ES-I3 (cell line): ENCODE measurements around the gene ANKRD33.

Source experiments
- H3K36me3 ChIP-seq: 2 replicates; pipeline ENCODE4 v1.6.1; 2013; ENCODE audit warnings: mild to moderate bottlenecking, low read length, control low read depth, moderate library complexity; ENCODE audit not compliant: insufficient read depth
- H3K4me1 ChIP-seq: 2 replicates; pipeline ENCODE4 v1.6.1; 2013; ENCODE audit warnings: mild to moderate bottlenecking, control low read depth, low read length; ENCODE audit not compliant: insufficient read depth
- H3K9ac ChIP-seq: 2 replicates; pipeline ENCODE4 v1.6.1; 2013; ENCODE audit warnings: low read depth, mild to moderate bottlenecking, low read length, moderate library complexity
- H3K9me3 ChIP-seq: 2 replicates; pipeline ENCODE4 v1.6.1; 2013; ENCODE audit warnings: mild to moderate bottlenecking, low read length, moderate library complexity; ENCODE audit not compliant: control insufficient read depth, insufficient read depth

ANKRD33 gene

GRCh38 chr12:51896236-51896635 lies 8.3 kb downstream of the ANKRD33 start:
- Histone ChIP-seq H3K9me3 (no peaks in the 10 kb centered on the region), H3K4me1 (peaks cover 2% of the 10 kb centered on the region; the same call in 1 of the 2 replicates), H3K36me3 (no peaks in the 10 kb centered on the region), H3K9ac (no peak overlapping the region)

GRCh38 chr12:51897181-51897580 lies 9.3 kb downstream of the ANKRD33 start:
- Histone ChIP-seq H3K9ac (no peak overlapping the region), H3K36me3 (no peaks in the 10 kb centered on the region), H3K9me3 (no peaks in the 10 kb centered on the region), H3K4me1 (peaks cover 2% of the 10 kb centered on the region; the same call in 1 of the 2 replicates)

GRCh38 chr12:51898506-51898905 lies 10.6 kb downstream of the ANKRD33 start:
- Histone ChIP-seq H3K9me3 (no peaks in the 10 kb centered on the region), H3K36me3 (no peaks in the 10 kb centered on the region), H3K4me1 (peaks cover 2% of the 10 kb centered on the region; the same call in 1 of the 2 replicates), H3K9ac (no peak overlapping the region)

GRCh38 chr12:51898937-51899336 lies 11.0 kb downstream of the ANKRD33 start:
- no peak overlapping the region for H3K9ac ChIP-seq
- no peaks in the 10 kb centered on the region for H3K36me3 ChIP-seq
- H3K4me1 ChIP-seq: peaks cover 2% of the 10 kb centered on the region; the same call in 1 of the 2 replicates
- H3K9me3 ChIP-seq: no peaks in the 10 kb centered on the region

GRCh38 chr12:51900323-51900889 lies 12.5 kb downstream of the ANKRD33 start:
- Histone ChIP-seq H3K9me3 (no peaks in the 10 kb centered on the region), H3K36me3 (no peaks in the 10 kb centered on the region), H3K4me1 (peaks cover 2% of the 10 kb centered on the region; the same call in 1 of the 2 replicates), H3K9ac (no peak overlapping the region)

DNA sequence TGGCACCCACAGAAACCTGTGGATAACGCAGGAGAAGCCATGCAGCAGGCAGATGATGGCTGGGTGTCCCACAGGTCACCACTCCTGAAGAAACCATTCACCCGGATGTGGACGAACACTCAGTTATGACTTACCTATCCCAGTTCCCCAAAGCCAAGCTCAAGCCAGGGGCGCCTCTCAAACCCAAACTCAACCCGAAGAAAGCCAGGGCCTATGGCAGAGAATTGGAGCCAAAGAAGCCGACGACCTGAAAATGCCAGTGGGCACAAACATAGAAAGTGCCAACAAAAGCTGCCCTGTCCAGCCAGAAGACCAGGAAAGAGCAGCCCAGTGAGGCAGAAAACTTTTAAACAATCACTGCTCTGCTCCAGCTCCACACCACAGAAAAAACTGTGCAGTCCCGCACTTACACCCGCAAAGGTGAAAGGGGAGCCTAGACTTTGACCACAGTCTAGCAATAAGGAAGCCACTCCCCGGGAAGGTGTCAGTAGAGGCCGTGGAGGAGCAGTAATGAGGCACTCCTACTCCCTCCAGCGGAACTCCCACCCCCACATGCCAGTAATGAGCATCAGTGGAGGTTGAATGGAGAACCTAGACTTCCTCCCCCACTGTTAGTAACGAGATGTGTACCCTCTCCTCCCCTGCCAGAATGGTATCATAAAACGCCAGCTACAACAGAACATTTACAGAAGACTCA lies 13.4 kb downstream of the ANKRD33 start:
- H3K36me3 ChIP-seq: no peaks in the 10 kb centered on the region
- H3K9me3 ChIP-seq: no peaks in the 10 kb centered on the region
- H3K4me1 ChIP-seq: peaks cover 10% of the 10 kb centered on the region; the same call in 1 of the 2 replicates
- no peak overlapping the region for H3K9ac ChIP-seq

- H3K9me3 ChIP-seq: no peaks in the 10 kb centered on the region
- H3K9ac ChIP-seq: no peak overlapping the region
- peaks cover 12% of the 10 kb centered on the region; the same call in 1 of the 2 replicates for H3K4me1 ChIP-seq
- no peaks in the 10 kb centered on the region for H3K36me3 ChIP-seq
Observed at GRCh38 chr12:51901881-51902280, 14.0 kb downstream of the ANKRD33 start.

DNA sequence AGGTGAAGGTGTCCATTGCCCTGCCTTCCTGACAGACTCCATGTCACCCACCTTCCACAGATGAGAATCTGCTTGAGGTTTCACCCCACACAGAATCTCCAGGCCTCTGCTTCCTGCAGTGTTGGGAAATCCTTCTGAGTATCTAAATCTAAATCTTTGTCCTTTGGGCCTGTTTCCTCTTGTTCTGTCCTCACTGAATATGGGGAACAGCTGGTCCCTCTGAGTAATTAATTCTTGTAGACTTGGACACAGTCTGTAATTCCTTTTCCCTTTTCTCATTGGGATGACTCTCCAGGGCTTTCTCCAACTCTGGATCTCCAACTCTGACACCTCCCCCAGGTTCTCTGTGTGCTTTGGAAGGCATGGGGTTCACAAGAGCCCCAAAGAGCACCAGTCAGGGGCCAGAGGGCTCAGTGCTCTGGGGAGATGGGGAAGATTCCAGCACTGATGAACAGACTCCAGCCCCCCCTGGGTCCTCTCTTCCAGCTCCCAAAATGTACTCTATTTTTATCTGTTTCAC lies 17.1 kb downstream of the ANKRD33 start:
- Histone ChIP-seq H3K9me3 (no peaks in the 10 kb centered on the region), H3K36me3 (no peaks in the 10 kb centered on the region), H3K4me1 (peaks cover 12% of the 10 kb centered on the region; the same call in 1 of the 2 replicates), H3K9ac (no peak overlapping the region)

DNA sequence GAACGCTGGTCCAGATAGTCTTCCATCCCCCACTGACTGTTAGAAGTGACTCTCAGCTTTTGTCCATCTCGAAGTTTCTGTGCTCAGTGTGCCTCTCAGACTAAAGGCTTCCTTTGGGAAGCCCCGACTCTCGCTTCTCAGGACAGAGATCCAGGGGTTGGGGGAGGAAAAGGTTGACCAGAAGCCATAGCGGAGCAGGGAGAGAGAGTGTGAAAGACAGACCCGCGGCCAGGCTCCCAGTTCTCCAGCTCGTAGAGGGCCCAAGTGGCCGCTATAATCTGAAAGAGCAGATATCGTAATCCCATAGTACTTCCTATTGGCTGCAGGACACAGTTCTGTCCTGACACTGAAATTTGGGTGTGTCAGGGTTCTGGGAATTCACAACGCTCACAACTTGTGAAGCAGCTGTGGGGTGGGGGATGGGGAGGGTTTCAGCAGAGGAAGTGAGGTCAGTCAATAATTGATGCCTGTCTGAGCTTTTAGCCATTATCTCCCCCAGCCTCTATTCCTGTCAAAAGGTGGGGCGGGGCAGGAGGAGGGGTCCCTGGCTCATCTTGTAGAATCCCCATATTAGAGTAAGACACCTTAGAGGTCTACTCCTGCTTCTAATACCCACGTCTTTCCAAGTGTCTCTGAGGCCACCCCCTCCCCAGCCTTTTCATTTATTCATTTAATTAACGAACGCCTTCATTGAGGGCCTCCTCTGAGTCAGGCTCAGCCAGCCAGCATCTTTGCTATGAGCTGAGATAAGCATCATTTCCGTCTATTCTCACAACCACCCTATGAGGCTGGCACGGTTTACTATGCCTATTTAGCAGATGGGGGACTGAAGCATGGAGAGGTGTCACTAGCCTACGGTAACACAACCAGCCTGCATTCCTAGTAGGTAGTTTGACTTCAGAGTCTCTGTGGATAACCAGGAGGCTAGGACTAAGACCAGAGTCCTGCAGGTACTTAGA lies 17.8 kb downstream of the ANKRD33 start:
- H3K9ac ChIP-seq: no peak overlapping the region
- peaks cover 12% of the 10 kb centered on the region; the same call in 1 of the 2 replicates for H3K4me1 ChIP-seq
- H3K9me3 ChIP-seq: no peaks in the 10 kb centered on the region
- H3K36me3 ChIP-seq: no peaks in the 10 kb centered on the region

DNA sequence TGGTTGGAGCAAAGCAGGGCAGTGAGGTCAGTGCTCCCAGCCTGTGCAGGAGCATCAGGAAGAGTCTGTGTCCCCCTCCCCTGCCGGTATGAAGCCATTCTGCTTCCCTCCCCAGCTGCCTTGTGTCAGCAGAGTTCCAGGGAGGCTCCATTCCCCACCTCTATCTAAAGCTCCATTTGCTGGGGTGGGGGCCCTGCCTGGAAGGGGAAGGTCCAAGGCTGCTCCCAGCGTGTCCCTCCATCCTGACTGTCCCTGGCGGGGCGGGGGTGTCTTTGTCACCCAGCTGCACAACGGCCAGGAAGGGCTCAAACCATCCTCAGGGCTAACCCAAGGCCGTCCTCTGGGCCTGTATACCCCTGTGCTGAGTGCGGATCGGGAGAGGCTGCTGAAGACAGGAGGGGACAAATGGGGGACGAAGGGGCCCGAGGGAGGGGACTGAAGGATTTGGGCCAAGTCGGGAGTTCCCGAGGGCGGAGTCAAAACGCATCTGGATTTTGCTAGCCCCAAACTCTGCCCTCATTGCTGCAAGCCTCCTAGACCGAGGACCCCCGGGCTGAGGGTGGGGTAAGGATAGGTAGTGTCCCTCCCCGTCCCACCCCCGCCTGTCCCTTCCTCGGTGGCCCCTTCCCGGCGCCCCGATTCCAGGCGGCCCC lies 18.7 kb downstream of the ANKRD33 start:
- Histone ChIP-seq H3K4me1 (peaks cover 12% of the 10 kb centered on the region; the same call in 1 of the 2 replicates), H3K36me3 (no peaks in the 10 kb centered on the region), H3K9me3 (no peaks in the 10 kb centered on the region)

GRCh38 chr12:51907083-51907855 lies 19.4 kb downstream of the ANKRD33 start, which contains the start of gene ACVRL1:
TSS of gene ACVRL1 (plus strand) at chr12:51907504. CDS start at chr12:51912475, 4,971 bp downstream.
- no peaks in the 10 kb centered on the region for H3K36me3 ChIP-seq
- H3K9ac ChIP-seq: peak within 1 kb of the TSS; percentile 56; the same call in 1 of the 2 replicates
- H3K4me1 ChIP-seq: peaks cover 13% of the 10 kb centered on the region; the same call in 1 of the 2 replicates
- H3K9me3 ChIP-seq: no peaks in the 10 kb centered on the region

More for the DNA sequence above, 18.7 kb downstream of the ANKRD33 start:
- H3K9ac ChIP-seq: peak overlapping the region; percentile 56; the same call in 1 of the 2 replicates

DNA sequence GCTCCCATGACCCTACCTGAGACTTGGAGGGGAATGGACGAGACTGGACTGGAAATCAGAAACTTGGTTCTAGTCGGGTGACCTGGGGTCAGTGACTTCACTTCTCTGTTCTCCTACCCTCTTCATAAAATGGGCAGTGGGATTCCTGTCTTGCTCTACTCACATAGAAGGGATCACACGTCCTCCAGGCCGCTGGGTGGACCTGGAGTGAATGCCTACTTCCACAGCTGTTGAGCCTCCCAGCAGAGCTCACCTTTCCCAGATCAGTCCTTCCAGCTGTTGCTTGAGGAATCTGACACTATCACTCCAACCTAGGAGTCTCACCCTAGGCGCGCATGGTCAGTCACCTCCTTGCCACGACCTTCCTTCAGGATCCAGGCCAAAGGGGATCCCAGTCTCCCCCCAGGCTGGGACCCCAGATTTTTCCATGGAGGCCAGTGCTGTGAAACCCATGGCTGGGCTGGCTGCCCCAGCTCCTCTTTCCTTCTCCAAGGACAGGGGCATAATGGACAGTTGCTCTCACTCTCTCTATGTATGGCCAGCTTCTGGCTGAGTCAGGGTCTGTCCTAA lies 20.0 kb downstream of the ANKRD33 start:
- no peaks in the 10 kb centered on the region for H3K36me3 ChIP-seq
- peaks cover 18% of the 10 kb centered on the region; the same call in 1 of the 2 replicates for H3K4me1 ChIP-seq
- peak overlapping the region; percentile 56; the same call in 1 of the 2 replicates for H3K9ac ChIP-seq
- H3K9me3 ChIP-seq: no peaks in the 10 kb centered on the region
